Mucosa of rectum (tissue), 2 donors: ENCODE measurements around the gene GCSAM.

Experiments
- H3K27ac ChIP-seq, 2 donors: one replicate each; pipeline ENCODE4 v1.7.0; 2013; ENCODE audit warnings: inconsistent platforms in 2 of 2, low read depth in 2 of 2, low read length in 2 of 2
- H3K27me3 ChIP-seq, 2 donors: one replicate each; pipeline ENCODE4 v1.7.0; 2013; ENCODE audit warnings: low read length in 2 of 2; ENCODE audit not compliant: control insufficient read depth in 2 of 2, insufficient read depth in 2 of 2
- H3K36me3 ChIP-seq, 2 donors: one replicate each; pipeline ENCODE4 v1.7.0; 2013; ENCODE audit warnings: low read length in 2 of 2; ENCODE audit not compliant: control insufficient read depth in 2 of 2, insufficient read depth in 2 of 2
- H3K4me1 ChIP-seq, 2 donors: one replicate each; pipeline ENCODE4 v1.7.0; 2013; ENCODE audit warnings: low read length in 2 of 2, mild to moderate bottlenecking in 1 of 2; ENCODE audit not compliant: control insufficient read depth in 2 of 2, insufficient read depth in 2 of 2
- H3K4me3 ChIP-seq, 2 donors: one replicate each; pipeline ENCODE4 v1.7.0; 2013; ENCODE audit warnings: low read length in 2 of 2
- H3K9ac ChIP-seq, 2 donors: one replicate each; pipeline ENCODE4 v1.7.0; 2013; ENCODE audit warnings: low read length in 2 of 2, low read depth in 1 of 2, mild to moderate bottlenecking in 1 of 2
- H3K9me3 ChIP-seq, 2 donors: one replicate each; pipeline ENCODE4 v1.7.0; 2013; ENCODE audit warnings: low read length in 2 of 2; ENCODE audit not compliant: control insufficient read depth in 2 of 2
- donor health status: healthy.
- donor health status: Normal muscosa, but diverticular disease.

GCSAM gene

GRCh38 chr3:112089956-112090886 lies 42.8 kb downstream of the GCSAM start:
- Histone ChIP-seq H3K4me1 (peaks cover 36 to 69% of the 10 kb centered on the region in 2 donors), H3K27ac (peak overlapping the region; percentile 85 to 86)

GRCh38 chr3:112088944-112089343 lies 44.1 kb downstream of the GCSAM start:
- Histone ChIP-seq H3K9ac (no peak overlapping the region), H3K36me3 (no peaks in the 10 kb centered on the region), H3K4me3 (no peak overlapping the region), H3K27ac (peak overlapping the region in 1 of 2 donors; percentile 15), H3K9me3 (no peaks in the 10 kb centered on the region), H3K4me1 (peaks cover 38 to 79% of the 10 kb centered on the region in 2 donors), H3K27me3 (no peaks in the 10 kb centered on the region)

More at GRCh38 chr3:112089956-112090886, 42.8 kb downstream of the GCSAM start:
- peak overlapping the region; percentile 26 to 53 for H3K9ac ChIP-seq
- peaks cover 0 to 2% of the 10 kb centered on the region in 2 donors for H3K9me3 ChIP-seq
- peaks cover 0 to 3% of the 10 kb centered on the region in 2 donors for H3K36me3 ChIP-seq
- H3K27me3 ChIP-seq: no peaks in the 10 kb centered on the region
- peak overlapping the region; percentile 39 to 50 for H3K4me3 ChIP-seq

GRCh38 chr3:112087746-112088145 lies 45.3 kb downstream of the GCSAM start:
- Histone ChIP-seq H3K27me3 (no peaks in the 10 kb centered on the region), H3K27ac (peak overlapping the region; percentile 90 to 93), H3K9ac (peak overlapping the region; percentile 47 to 49), H3K4me1 (peaks cover 36 to 74% of the 10 kb centered on the region in 2 donors), H3K36me3 (no peaks in the 10 kb centered on the region), H3K4me3 (peak overlapping the region; percentile 73 to 79), H3K9me3 (no peaks in the 10 kb centered on the region)

GRCh38 chr3:112086875-112087524 lies 46.0 kb downstream of the GCSAM start:
- Histone ChIP-seq H3K9me3 (no peaks in the 10 kb centered on the region), H3K4me3 (peak overlapping the region; percentile 73 to 79), H3K9ac (peak overlapping the region; percentile 79 to 85), H3K4me1 (peaks cover 29 to 68% of the 10 kb centered on the region in 2 donors), H3K36me3 (no peaks in the 10 kb centered on the region), H3K27me3 (no peaks in the 10 kb centered on the region), H3K27ac (peak overlapping the region; percentile 90 to 93)

GRCh38 chr3:112086076-112086854 lies 46.8 kb downstream of the GCSAM start, which contains the start of gene C3orf52:
Gene C3orf52 (plus strand): TSS chr3:112086389. CDS start chr3:112086408, 19 bp downstream.
- no peaks in the 10 kb centered on the region for H3K36me3 ChIP-seq
- no peaks in the 10 kb centered on the region for H3K27me3 ChIP-seq
- peak within 1 kb of the TSS; percentile 79 to 85 for H3K9ac ChIP-seq
- peak within 1 kb of the TSS; percentile 73 to 79 for H3K4me3 ChIP-seq
- no peaks in the 10 kb centered on the region for H3K9me3 ChIP-seq
- H3K27ac ChIP-seq: peak within 1 kb of the TSS; percentile 90 to 93
- H3K4me1 ChIP-seq: peaks cover 29 to 62% of the 10 kb centered on the region in 2 donors

- no peaks in the 10 kb centered on the region for H3K36me3 ChIP-seq
- H3K27me3 ChIP-seq: no peaks in the 10 kb centered on the region
- H3K4me1 ChIP-seq: peaks cover 26 to 57% of the 10 kb centered on the region in 2 donors
- H3K4me3 ChIP-seq: peak overlapping the region; percentile 73 to 79
- peak overlapping the region; percentile 90 to 93 for H3K27ac ChIP-seq
- peak overlapping the region; percentile 68 to 85 for H3K9ac ChIP-seq
- H3K9me3 ChIP-seq: no peaks in the 10 kb centered on the region
These were observed 47.3 kb downstream of the GCSAM start for GRCh38 chr3:112085735-112086075.

GRCh38 chr3:112084980-112085705 lies 47.9 kb downstream of the GCSAM start:
- no peaks in the 10 kb centered on the region for H3K27me3 ChIP-seq
- no peaks in the 10 kb centered on the region for H3K9me3 ChIP-seq
- no peaks in the 10 kb centered on the region for H3K36me3 ChIP-seq
- H3K27ac ChIP-seq: peak overlapping the region; percentile 90 to 93
- H3K4me3 ChIP-seq: peak overlapping the region; percentile 73 to 79
- H3K9ac ChIP-seq: peak overlapping the region in 1 of 2 donors; percentile 85
- peaks cover 21 to 51% of the 10 kb centered on the region in 2 donors for H3K4me1 ChIP-seq

- Histone ChIP-seq H3K27ac (no peak overlapping the region), H3K9me3 (no peaks in the 10 kb centered on the region), H3K4me1 (peaks cover 11 to 35% of the 10 kb centered on the region in 2 donors), H3K27me3 (no peaks in the 10 kb centered on the region), H3K9ac (no peak overlapping the region), H3K4me3 (no peak overlapping the region), H3K36me3 (no peaks in the 10 kb centered on the region)
These were observed 49.8 kb downstream of the GCSAM start for GRCh38 chr3:112083239-112083638.
